ENCODE measurements around the gene FBXO10.
"Not testable (repeated sequence)": the region's sequence is repeated elsewhere in the genome, so short reads cannot be mapped to it uniquely, and the experiment has no call there.

The FBXO10 gene

DNA sequence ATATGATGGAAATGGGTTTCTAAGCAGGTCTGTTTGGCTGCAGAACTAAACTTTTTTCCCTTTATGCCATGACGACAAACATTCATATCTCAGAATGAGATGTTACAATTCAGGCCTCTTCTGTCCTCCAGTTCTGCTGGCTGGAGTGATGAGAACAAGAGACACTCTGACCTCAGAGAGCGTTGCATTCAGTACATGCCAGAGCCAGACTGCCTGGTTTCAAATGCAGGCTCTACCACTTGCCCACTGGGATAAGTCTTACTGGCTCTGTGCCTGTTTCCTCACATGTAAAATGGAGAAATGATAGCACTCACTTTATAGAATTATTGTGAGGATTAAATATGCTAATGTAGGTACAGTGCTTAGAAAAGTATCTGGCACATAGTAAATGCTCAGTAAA is 41.0 kb upstream of the FBXO10 start:
- DNase-seq (ENCODE audit: low spot score in 2 of 2) (no peak), ATAC-seq (replicated peaks; ENCODE audit: extremely low read depth, poor library complexity, severe bottlenecking) (no peak)
- H3K9me3 Mint-ChIP-seq, result no peaks in the 10 kb centered on the region
- no peak overlapping the region for H3K4me3 Mint-ChIP-seq
- no peaks in the 10 kb centered on the region for H3K36me3 Mint-ChIP-seq (ENCODE audit: insufficient read depth)
- H3K27me3 Mint-ChIP-seq, result peaks cover 9% of the 10 kb centered on the region
- H3K4me1 Mint-ChIP-seq, result no peaks in the 10 kb centered on the region
- no peak overlapping the region for H3K27ac Mint-ChIP-seq (ENCODE audit: low read depth)

DNA sequence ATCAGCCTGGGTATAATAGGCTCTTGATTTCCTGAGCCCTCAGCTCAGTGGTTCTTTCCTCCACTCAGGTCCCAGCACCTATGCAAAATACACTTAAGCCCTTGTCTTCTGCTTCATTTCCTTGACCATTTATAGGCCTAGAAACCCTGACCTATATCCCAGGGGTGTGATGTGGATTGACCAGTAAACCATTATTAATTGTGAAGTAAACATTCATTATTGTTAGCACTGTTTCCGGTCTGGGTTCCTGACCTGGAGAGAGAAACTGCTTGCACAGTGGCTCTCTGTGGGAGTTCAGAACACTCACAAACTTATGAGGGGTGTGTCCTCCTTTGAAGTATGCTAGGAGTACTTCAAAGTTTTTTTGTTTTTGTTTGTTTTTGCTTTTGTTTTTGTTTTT is 35.8 kb upstream of the FBXO10 start:
- Mint-ChIP-seq H3K36me3 (ENCODE audit: insufficient read depth) (no peaks in the 10 kb centered on the region), H3K4me1 (no peaks in the 10 kb centered on the region), H3K27me3 (peaks cover 24% of the 10 kb centered on the region), H3K27ac (ENCODE audit: low read depth) (no peak overlapping the region), H3K4me3 (no peak overlapping the region), H3K9me3 (no peaks in the 10 kb centered on the region)
- ATAC-seq (replicated peaks; ENCODE audit: extremely low read depth, poor library complexity, severe bottlenecking) (no peak), DNase-seq (ENCODE audit: low spot score in 2 of 2) (no peak)

DNA sequence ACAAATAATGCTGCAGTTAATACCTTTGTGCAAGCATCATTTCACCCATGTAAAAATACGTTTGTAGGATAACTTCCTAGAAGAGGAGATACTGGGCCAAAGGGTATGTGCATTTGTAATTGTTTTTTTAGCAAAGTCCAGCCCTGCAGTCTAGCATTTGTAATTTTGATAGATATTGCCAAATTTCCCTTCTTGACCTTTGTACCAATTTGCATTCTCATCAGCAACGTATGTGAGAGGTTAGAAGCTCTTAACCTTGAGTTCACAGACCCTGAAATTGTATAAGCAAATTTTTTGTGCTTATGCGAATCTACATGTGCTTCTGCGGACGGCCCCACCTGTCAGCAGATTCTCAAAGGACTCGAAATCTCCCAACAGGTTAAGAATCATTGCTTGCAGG is 34.8 kb upstream of the FBXO10 start:
- ATAC-seq (replicated peaks; ENCODE audit: extremely low read depth, poor library complexity, severe bottlenecking), result no peak
- DNase-seq (ENCODE audit: low spot score in 2 of 2), result no peak
- no peak overlapping the region for H3K4me3 Mint-ChIP-seq
- H3K27me3 Mint-ChIP-seq, result peaks cover 24% of the 10 kb centered on the region
- no peak overlapping the region for H3K27ac Mint-ChIP-seq (ENCODE audit: low read depth)
- no peaks in the 10 kb centered on the region for H3K4me1 Mint-ChIP-seq
- H3K36me3 Mint-ChIP-seq (ENCODE audit: insufficient read depth), result no peaks in the 10 kb centered on the region
- no peaks in the 10 kb centered on the region for H3K9me3 Mint-ChIP-seq

DNA sequence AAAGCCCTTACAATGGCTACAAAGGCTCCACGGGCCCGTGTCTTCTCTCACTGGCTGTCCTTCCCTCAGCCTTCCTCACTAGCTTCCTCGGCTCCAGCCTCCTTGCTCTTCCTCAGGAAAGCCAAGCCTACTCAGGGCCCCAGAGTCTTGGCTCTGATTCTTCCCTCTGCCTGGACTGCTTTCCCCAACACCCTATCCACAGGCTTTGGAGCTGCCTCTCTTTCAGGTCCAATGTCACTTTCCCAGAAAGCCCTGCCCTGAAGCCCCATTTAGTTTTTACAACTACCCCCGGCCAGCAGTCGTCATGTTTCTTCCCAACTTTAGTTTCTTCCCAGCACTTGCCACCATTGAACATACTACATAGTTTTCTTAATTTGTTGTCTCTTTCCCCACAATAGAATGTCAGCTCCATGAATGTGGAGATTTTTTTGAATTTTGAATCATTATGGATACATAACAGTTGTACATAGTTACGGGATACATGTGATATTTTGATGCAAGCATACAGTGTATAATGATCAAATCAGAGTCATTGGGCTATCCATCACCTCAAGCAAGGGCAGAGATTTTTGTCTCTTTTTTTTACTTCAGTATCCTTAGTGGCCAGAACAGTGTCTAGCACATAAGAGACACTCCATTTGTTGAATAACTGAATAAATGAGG is 33.7 kb upstream of the FBXO10 start:
- H3K4me3 Mint-ChIP-seq, result no peak overlapping the region
- H3K27ac Mint-ChIP-seq (ENCODE audit: low read depth), result no peak overlapping the region
- no peaks in the 10 kb centered on the region for H3K9me3 Mint-ChIP-seq
- no peaks in the 10 kb centered on the region for H3K4me1 Mint-ChIP-seq
- no peak for DNase-seq (ENCODE audit: low spot score in 2 of 2)
- ATAC-seq (replicated peaks; ENCODE audit: extremely low read depth, poor library complexity, severe bottlenecking), result no peak
- H3K36me3 Mint-ChIP-seq (ENCODE audit: insufficient read depth), result no peaks in the 10 kb centered on the region
- peaks cover 26% of the 10 kb centered on the region for H3K27me3 Mint-ChIP-seq

DNA sequence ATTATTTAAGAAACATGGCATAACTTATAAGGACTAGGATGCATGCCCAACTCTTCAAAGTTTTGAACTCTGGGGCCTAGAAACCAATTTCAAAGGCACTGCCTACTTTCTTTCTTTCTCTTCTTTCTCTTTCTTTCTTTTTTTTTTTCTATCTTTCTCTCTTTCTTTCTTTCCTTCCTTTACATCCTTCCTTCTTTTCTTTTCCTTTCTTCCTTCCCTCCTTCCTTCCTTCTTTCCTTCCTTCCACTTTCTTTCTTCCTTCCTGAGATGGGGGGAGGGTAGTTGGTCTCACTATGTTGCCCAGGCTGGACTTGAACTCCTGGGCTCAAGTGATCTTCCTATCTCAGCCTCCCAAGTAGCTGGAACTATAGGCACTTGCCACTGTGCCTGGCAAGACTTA is 32.1 kb upstream of the FBXO10 start:
- DNase-seq (ENCODE audit: low spot score in 2 of 2) (no peak), ATAC-seq (replicated peaks; ENCODE audit: extremely low read depth, poor library complexity, severe bottlenecking) (no peak)
- H3K27ac Mint-ChIP-seq (ENCODE audit: low read depth), result no peak overlapping the region
- no peaks in the 10 kb centered on the region for H3K36me3 Mint-ChIP-seq (ENCODE audit: insufficient read depth)
- peaks cover 28% of the 10 kb centered on the region for H3K27me3 Mint-ChIP-seq
- H3K9me3 Mint-ChIP-seq, result no peaks in the 10 kb centered on the region
- H3K4me1 Mint-ChIP-seq, result no peaks in the 10 kb centered on the region
- H3K4me3 Mint-ChIP-seq, result no peak overlapping the region

DNA sequence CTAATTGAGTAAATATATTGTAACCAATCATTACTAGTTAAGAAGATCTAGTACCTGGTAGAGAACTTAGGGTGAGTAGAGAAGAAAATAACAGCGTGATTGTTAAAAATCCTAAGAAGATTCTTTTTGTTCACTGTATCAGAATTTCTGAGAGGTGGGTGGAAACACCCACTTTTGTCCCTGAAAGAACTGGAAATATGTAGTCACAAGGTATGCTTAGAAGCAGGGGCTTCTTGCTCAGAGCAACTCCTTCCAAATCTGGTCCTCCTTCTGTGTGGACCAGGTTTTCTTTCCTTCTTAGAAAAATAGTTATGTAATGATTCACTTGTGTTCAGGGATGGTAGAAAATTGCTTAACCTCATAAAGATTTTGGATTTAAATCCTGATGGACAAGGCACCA is 28.1 kb upstream of the FBXO10 start:
- Mint-ChIP-seq H3K27ac (ENCODE audit: low read depth) (no peak overlapping the region), H3K4me1 (no peaks in the 10 kb centered on the region), H3K27me3 (peaks cover 50% of the 10 kb centered on the region), H3K9me3 (no peaks in the 10 kb centered on the region), H3K4me3 (no peak overlapping the region), H3K36me3 (ENCODE audit: insufficient read depth) (no peaks in the 10 kb centered on the region)
- no peak for ATAC-seq (replicated peaks; ENCODE audit: extremely low read depth, poor library complexity, severe bottlenecking)
- no peak for DNase-seq (ENCODE audit: low spot score in 2 of 2)

DNA sequence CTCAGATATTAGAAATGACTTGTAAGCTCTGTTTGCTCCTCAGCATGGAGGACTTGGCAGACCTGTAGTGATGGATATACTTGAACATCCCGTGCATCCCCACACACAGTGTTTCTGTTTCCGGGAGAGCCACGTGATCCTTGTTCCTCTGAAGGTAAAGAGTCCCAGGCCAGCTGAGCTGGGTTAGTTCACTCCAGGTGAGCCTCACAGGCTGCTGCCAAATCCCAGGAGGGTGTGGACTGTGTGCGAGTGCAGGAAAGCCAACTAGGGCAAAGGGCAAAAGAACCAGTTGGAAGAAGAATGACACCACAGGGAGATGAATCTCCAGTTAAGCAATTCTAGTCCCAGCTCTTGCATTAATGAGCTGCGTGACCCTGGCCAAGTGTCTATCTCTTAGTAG is 26.6 kb upstream of the FBXO10 start:
- Mint-ChIP-seq H3K9me3 (no peaks in the 10 kb centered on the region), H3K27me3 (peaks cover 46% of the 10 kb centered on the region), H3K36me3 (ENCODE audit: insufficient read depth) (no peaks in the 10 kb centered on the region), H3K4me1 (no peaks in the 10 kb centered on the region), H3K4me3 (no peak overlapping the region), H3K27ac (ENCODE audit: low read depth) (no peak overlapping the region)
- DNase-seq (ENCODE audit: low spot score in 2 of 2), result no peak
- ATAC-seq (replicated peaks; ENCODE audit: extremely low read depth, poor library complexity, severe bottlenecking), result no peak

DNA sequence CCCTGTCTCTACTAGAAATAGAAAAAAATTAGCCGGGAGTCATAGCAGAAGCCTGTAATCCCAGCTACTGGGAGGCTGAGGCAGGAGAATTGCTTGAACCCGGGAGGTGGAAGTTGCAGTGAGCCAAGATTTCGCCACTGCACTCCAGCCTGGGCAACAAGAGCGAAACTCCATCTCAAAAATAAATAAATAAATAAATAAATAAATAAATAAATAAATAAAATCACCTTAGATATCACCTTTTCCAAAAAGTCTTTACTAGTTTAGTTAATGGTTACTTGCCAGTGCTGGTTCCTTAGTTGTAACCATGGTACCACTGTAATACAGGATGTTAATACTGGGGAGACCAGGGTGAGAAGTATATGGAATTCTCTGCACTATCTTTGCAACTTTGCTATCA is 25.9 kb upstream of the FBXO10 start:
- not testable (repeated sequence) for H3K4me1 Mint-ChIP-seq

DNA sequence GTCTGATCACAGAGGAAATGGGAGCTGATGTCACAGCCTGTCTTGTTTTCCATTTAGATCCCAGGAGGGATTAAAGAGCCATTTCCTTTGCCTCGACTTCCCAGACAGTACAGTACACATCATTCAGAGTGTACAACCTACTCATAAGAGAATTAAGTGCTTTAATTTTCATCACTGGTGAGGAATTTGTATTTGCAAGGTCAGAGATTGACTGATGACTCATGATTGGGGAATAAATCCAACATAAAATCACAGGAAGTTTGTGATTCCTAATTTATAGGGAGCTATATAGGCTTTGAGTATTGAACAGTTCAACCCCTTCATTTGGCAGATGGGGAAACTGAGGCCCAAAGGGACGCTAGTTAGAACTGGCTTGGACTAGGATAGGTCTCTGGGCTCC is 20.3 kb upstream of the FBXO10 start:
- H3K4me3 Mint-ChIP-seq, result no peak overlapping the region
- H3K27ac Mint-ChIP-seq (ENCODE audit: low read depth), result no peak overlapping the region
- DNase-seq (ENCODE audit: low spot score in 2 of 2) (no peak), ATAC-seq (replicated peaks; ENCODE audit: extremely low read depth, poor library complexity, severe bottlenecking) (no peak)
- peaks cover 9% of the 10 kb centered on the region for H3K36me3 Mint-ChIP-seq (ENCODE audit: insufficient read depth)
- peaks cover 4% of the 10 kb centered on the region for H3K4me1 Mint-ChIP-seq
- H3K27me3 Mint-ChIP-seq, result peaks cover 34% of the 10 kb centered on the region
- H3K9me3 Mint-ChIP-seq, result no peaks in the 10 kb centered on the region

More for the DNA sequence above, 25.9 kb upstream of the FBXO10 start:
- not testable (repeated sequence) for H3K27ac Mint-ChIP-seq (ENCODE audit: low read depth); H3K9me3 Mint-ChIP-seq; ATAC-seq (replicated peaks; ENCODE audit: extremely low read depth, poor library complexity, severe bottlenecking); DNase-seq (ENCODE audit: low spot score in 2 of 2); H3K36me3 Mint-ChIP-seq (ENCODE audit: insufficient read depth); H3K4me3 Mint-ChIP-seq
- peaks cover 49% of the 10 kb centered on the region for H3K27me3 Mint-ChIP-seq

DNA sequence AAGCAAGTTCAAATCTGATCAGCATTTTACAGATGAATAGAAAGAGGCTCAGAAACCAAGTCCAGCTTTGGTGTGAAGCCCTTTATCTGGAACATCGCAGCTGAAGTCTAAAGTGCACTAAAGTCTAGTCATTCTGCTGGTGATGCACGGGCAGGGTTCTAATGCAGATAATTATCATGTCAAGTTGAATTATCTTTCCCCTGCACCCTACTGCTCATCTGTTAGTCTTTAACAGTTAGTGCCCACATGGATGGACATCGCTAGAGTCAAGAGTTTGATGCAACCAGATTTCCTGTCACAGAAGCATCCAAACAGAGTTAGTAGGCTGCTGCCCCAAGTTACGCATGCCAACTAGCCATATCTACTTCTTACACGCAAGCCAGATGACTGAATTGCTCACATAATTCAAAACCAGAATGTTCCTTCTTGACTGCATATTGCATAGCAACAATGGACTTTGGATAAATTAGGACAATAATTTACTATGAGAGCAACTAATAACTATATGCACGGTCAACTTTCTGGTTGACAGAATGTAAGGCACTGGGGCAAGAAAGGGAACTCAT is 17.8 kb upstream of the FBXO10 start:
- H3K27ac Mint-ChIP-seq (ENCODE audit: low read depth), result no peak overlapping the region

DNA sequence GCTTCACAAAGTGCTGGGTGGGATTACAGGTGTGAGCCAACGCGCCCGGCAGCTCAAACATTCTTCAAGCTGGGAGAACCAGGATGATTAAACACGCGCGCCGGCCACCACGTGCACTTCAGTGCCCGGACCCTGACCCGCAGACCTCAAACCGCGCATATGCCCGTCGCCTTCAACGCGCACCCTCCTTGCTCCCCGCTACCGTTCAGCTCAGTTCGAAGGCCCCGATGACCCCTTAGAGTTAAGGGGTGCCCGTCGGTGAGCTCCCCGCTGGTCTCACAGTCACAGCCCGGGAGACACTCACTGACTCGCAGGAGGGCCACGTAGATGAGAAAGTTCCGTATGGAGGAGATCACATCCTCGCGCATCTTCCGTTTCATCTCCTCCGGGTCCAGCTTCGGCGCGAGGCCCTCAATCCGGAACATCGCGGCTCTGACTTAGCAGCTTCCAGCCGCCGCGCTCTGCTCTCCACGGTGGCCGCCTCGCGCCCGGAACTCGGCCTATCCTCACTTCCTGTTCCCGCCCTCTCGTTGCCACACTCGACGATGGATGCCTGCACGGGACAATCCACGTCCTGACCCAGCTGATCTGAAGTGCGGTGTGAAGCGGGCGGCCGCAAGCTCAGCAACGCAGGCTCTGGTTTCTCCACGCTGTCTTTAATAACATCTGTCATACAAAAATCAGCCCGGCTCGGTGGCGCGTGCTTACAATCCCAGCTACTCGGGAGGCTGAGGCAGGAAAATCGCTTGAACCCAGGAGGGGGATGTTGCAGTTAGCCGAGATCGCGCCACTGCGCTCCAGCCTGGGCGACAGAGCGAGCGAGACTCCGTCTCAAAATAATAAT is 16.1 kb upstream of the FBXO10 start, which contains the start of gene TOMM5:
TSS of gene TOMM5 (minus strand) at position 490 of the 844 bp plus-strand sequence. CDS start at position 425, 65 bp downstream.
- Mint-ChIP-seq H3K4me1 (peaks cover 23% of the 10 kb centered on the region), H3K36me3 (ENCODE audit: insufficient read depth) (peaks cover 21% of the 10 kb centered on the region), H3K9me3 (no peaks in the 10 kb centered on the region), H3K27me3 (peaks cover 19% of the 10 kb centered on the region), H3K4me3 (peak within 1 kb of the TSS; percentile 96), H3K27ac (ENCODE audit: low read depth) (peak within 1 kb of the TSS; percentile 92)
- peak; percentile 96 for ATAC-seq (replicated peaks; ENCODE audit: extremely low read depth, poor library complexity, severe bottlenecking)
- DNase-seq (ENCODE audit: low spot score in 2 of 2), result peak; percentile 81 to 82

More for the DNA sequence above, 17.8 kb upstream of the FBXO10 start:
- DNase-seq (ENCODE audit: low spot score in 2 of 2) (no peak), ATAC-seq (replicated peaks; ENCODE audit: extremely low read depth, poor library complexity, severe bottlenecking) (no peak)
- Mint-ChIP-seq H3K36me3 (ENCODE audit: insufficient read depth) (peaks cover 14% of the 10 kb centered on the region), H3K9me3 (no peaks in the 10 kb centered on the region), H3K4me1 (peaks cover 23% of the 10 kb centered on the region), H3K4me3 (peak overlapping the region; percentile 61), H3K27me3 (peaks cover 20% of the 10 kb centered on the region)

DNA sequence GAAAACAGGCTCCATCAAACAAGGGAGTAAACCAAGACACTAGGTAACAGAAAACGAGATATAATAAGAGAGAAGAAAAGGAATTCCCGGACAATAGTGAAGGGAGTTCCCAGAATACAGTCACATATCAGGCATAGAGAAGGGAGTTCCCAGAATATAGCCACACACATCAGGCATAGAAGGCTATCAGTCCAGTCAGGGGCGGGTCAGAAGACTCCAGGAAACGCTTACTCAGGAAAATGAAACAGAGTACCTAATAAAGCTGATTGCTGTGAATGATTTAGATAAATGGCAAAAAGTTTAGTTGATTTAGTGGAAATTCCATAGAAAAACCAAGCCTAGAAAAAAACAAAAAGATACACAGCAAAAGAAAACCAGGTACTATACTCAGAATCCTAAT is 11.3 kb upstream of the FBXO10 start:
- H3K9me3 Mint-ChIP-seq, result no peaks in the 10 kb centered on the region

More for the DNA sequence above, 11.3 kb upstream of the FBXO10 start:
- Mint-ChIP-seq H3K27me3 (no peaks in the 10 kb centered on the region), H3K36me3 (ENCODE audit: insufficient read depth) (peaks cover 42% of the 10 kb centered on the region), H3K4me3 (no peak overlapping the region), H3K4me1 (peaks cover 47% of the 10 kb centered on the region), H3K27ac (ENCODE audit: low read depth) (no peak overlapping the region)
- DNase-seq (ENCODE audit: low spot score in 2 of 2), result no peak
- ATAC-seq (replicated peaks; ENCODE audit: extremely low read depth, poor library complexity, severe bottlenecking), result no peak

Data from central memory CD8-positive, alpha-beta T cell (primary cell).